Liver (tissue), 9 donors: ENCODE results near the gene MYO15A. TPM values are rescaled to one million over a fixed set of nuclear protein-coding genes. Genes with fewer than 3 reads are reported as not detected.

Experiments
- DNase-seq: peaks from one replicate; pipeline ENCODE4 v3.0.0-alpha.2; 2017; ENCODE audit warnings: low spot score
- H3K27ac ChIP-seq, 2 donors: one replicate each; pipeline ENCODE4 v1.7.0; 2013; ENCODE audit warnings: inconsistent platforms in 2 of 2, low read length in 2 of 2, control low read depth in 1 of 2, low read depth in 1 of 2, mild to moderate bottlenecking in 1 of 2
- H3K27me3 ChIP-seq, 4 donors: one replicate each; pipeline versions ENCODE4 v1.6.1 to v1.7.0; 2013; ENCODE audit warnings: low read length in 3 of 4, inconsistent platforms in 1 of 4, mild to moderate bottlenecking in 1 of 4, moderate library complexity in 1 of 4; ENCODE audit not compliant: control insufficient read depth in 4 of 4, insufficient read depth in 4 of 4
- H3K36me3 ChIP-seq, 4 donors: one replicate each; pipeline versions ENCODE4 v1.6.1 to v1.7.0; 2013; ENCODE audit warnings: low read length in 3 of 4, mild to moderate bottlenecking in 3 of 4, low read depth in 1 of 4, moderate library complexity in 1 of 4; ENCODE audit not compliant: control insufficient read depth in 4 of 4, insufficient read depth in 3 of 4
- H3K4me1 ChIP-seq, 4 donors: one replicate each; pipeline versions ENCODE4 v1.6.1 to v1.7.0; 2013; ENCODE audit warnings: low read length in 3 of 4, mild to moderate bottlenecking in 3 of 4, moderate library complexity in 1 of 4; ENCODE audit not compliant: control insufficient read depth in 4 of 4, insufficient read depth in 4 of 4
- H3K4me3 ChIP-seq, 3 donors: one replicate each; pipeline versions ENCODE4 v1.6.1 to v1.7.0; 2013; ENCODE audit warnings: low read length in 3 of 3, control low read depth in 1 of 3, low read depth in 1 of 3, mild to moderate bottlenecking in 1 of 3
- H3K9ac ChIP-seq, 2 donors: one replicate each; pipeline ENCODE4 v1.7.0; 2013; ENCODE audit warnings: low read length in 2 of 2, mild to moderate bottlenecking in 2 of 2, moderate library complexity in 2 of 2, control low read depth in 1 of 2, low read depth in 1 of 2
- H3K9me3 ChIP-seq, 4 donors: one replicate each; pipeline versions ENCODE4 v1.6.1 to v1.7.0; 2013; ENCODE audit warnings: low read length in 3 of 4; ENCODE audit not compliant: control insufficient read depth in 4 of 4
- ATF3 ChIP-seq: IDR thresholded peaks from 2 replicates; pipeline ENCODE4 v1.6.1; 2016; ENCODE audit warnings: antibody characterized with exemption
- EGR1 ChIP-seq, 2 donors: IDR thresholded peaks; 2 replicates each; pipeline ENCODE4 v1.6.1; 2016 to 2018; ENCODE audit warnings: antibody characterized with exemption in 2 of 2, low read depth in 2 of 2
- GABPA ChIP-seq, 2 donors: IDR thresholded peaks in 1 of 2; conservative IDR thresholded peaks in 1 of 2; 2 replicates each; pipeline ENCODE4 v1.6.1; 2016; ENCODE audit warnings: antibody characterized with exemption in 2 of 2, mild to moderate bottlenecking in 1 of 2, moderate library complexity in 1 of 2
- HNF4A ChIP-seq, 2 donors: conservative IDR thresholded peaks; 2 replicates each; pipeline ENCODE4 v1.6.1; 2016; ENCODE audit warnings: antibody characterized with exemption in 2 of 2, mild to moderate bottlenecking in 2 of 2
- HNF4G ChIP-seq: IDR thresholded peaks from 2 replicates; pipeline ENCODE4 v1.6.1; 2016; ENCODE audit warnings: antibody characterized with exemption
- JUND ChIP-seq, 2 donors: IDR thresholded peaks; 2 replicates each; pipeline ENCODE4 v1.6.1; 2016; ENCODE audit warnings: antibody characterized with exemption in 2 of 2
- NR2F2 ChIP-seq: IDR thresholded peaks from 2 replicates; pipeline ENCODE4 v1.6.1; 2016; ENCODE audit warnings: antibody characterized with exemption
- REST ChIP-seq: IDR thresholded peaks from 2 replicates; pipeline ENCODE4 v1.6.1; 2016; ENCODE audit warnings: antibody characterized with exemption, mild to moderate bottlenecking
- RXRA ChIP-seq, 2 donors: IDR thresholded peaks; 2 replicates each; pipeline ENCODE4 v1.6.1; 2017 to 2018; ENCODE audit warnings: antibody characterized with exemption in 2 of 2, mild to moderate bottlenecking in 1 of 2
- SP1 ChIP-seq: IDR thresholded peaks from 2 replicates; pipeline ENCODE4 v1.6.1; 2018; ENCODE audit warnings: antibody characterized with exemption, mild to moderate bottlenecking
- WGBS: extraction: QIAGEN DNeasy Blood & Tissue Kit; methylation state at CpG from one replicate; pipeline ENCODE4 v1.1.7; 2013; 5-methylcytosine and 5-hydroxymethylcytosine counted together
- polyA plus RNA-seq, 2 donors: library from polyadenylated mRNA; stranded (reverse) in 1 of 2; unstranded in 1 of 2; fragments of 200-250 nt in 1 of 2; fragments of >200 nt in 1 of 2; fragmentation: Nextera tagmentation in 1 of 2; extraction: Ambion mirVana in 1 of 2; gene quantifications; one replicate each; pipeline versions ENCODE4 v1.2.1 to v1.2.3, GENCODE V29; 2013 to 2015
- total RNA-seq, 2 donors: library from RNA; depleted of rRNA; stranded (reverse); fragments of >200 nt; gene quantifications; one replicate each; pipeline ENCODE4 v1.2.3, GENCODE V29; 2014
- donor health status: healthy.
- donor health status: healthy.
- donor health status: healthy.
- donor health status: healthy.
- donor health status: healthy.

The MYO15A gene
- total and polyA plus RNA-seq, 4 donors = 0.15 to 2.9 (median 0.97) TPM

GRCh38 chr17:18201108-18201507 lies 92.6 kb downstream of the MYO15A start:
- DNase-seq = no peak
- Histone ChIP-seq H3K9me3 (no peaks in the 10 kb centered on the region), H3K36me3 (peaks cover 5 to 44% (median 17%) of the 10 kb centered on the region in 4 donors), H3K4me3 (no peak overlapping the region), H3K27ac (no peak overlapping the region), H3K9ac (no peak overlapping the region), H3K4me1 (peaks cover 3 to 24% (median 10%) of the 10 kb centered on the region in 4 donors), H3K27me3 (no peaks in the 10 kb centered on the region)
- no peak for TF ChIP-seq ATF3
- no peak for TF ChIP-seq HNF4G
- no peak for TF ChIP-seq JUND (IDR thresholded peaks at IDR 0.05)
- TF ChIP-seq REST = no peak
- 82% methylated on average over 4 of the region's 4 CpGs for WGBS

- no peaks in the 10 kb centered on the region for H3K27me3 ChIP-seq
- H3K9ac ChIP-seq = no peak overlapping the region
- peak; percentile 73 to 75 for TF ChIP-seq RXRA (IDR thresholded peaks at IDR 0.05)
- TF ChIP-seq GABPA (IDR thresholded peaks at IDR 0.05 in 1 of 2, conservative IDR thresholded peaks at IDR 0.05 in 1 of 2) = no peak
- TF ChIP-seq HNF4A (conservative IDR thresholded peaks at IDR 0.05) = peak; percentile 37 to 69
- TF ChIP-seq JUND (IDR thresholded peaks at IDR 0.05) = peak; percentile 75 to 90
- TF ChIP-seq ATF3 = peak; percentile 29
- no peak for TF ChIP-seq EGR1 (IDR thresholded peaks at IDR 0.05; ENCODE audit: low read depth in 2 of 2)
- TF ChIP-seq HNF4G = no peak
- peaks cover 3 to 19% (median 9%) of the 10 kb centered on the region in 4 donors for H3K4me1 ChIP-seq
- peaks cover 4 to 41% (median 19%) of the 10 kb centered on the region in 4 donors for H3K36me3 ChIP-seq
- 48% methylated on average over 7 of the region's 7 CpGs for WGBS
- peak overlapping the region in 1 of 2 donors; percentile 45 for H3K27ac ChIP-seq
- H3K4me3 ChIP-seq = no peak overlapping the region
- no peaks in the 10 kb centered on the region for H3K9me3 ChIP-seq
- no peak for DNase-seq
Measured at GRCh38 chr17:18203308-18203707, 94.8 kb downstream of the MYO15A start.

- 89% methylated on average over 2 of the region's 2 CpGs for WGBS
Measured at GRCh38 chr17:18205861-18206260, 97.3 kb downstream of the MYO15A start.

More at GRCh38 chr17:18205861-18206260, 97.3 kb downstream of the MYO15A start:
- H3K9me3 ChIP-seq = no peaks in the 10 kb centered on the region
- H3K9ac ChIP-seq = no peak overlapping the region
- no peak overlapping the region for H3K4me3 ChIP-seq
- no peak for TF ChIP-seq HNF4A (conservative IDR thresholded peaks at IDR 0.05)
- TF ChIP-seq SP1 = no peak
- TF ChIP-seq NR2F2 = no peak
- H3K27ac ChIP-seq = no peak overlapping the region
- no peak for DNase-seq
- H3K27me3 ChIP-seq = no peaks in the 10 kb centered on the region
- H3K4me1 ChIP-seq = peaks cover 3 to 15% (median 5%) of the 10 kb centered on the region in 4 donors
- H3K36me3 ChIP-seq = peaks cover 6 to 61% (median 33%) of the 10 kb centered on the region in 4 donors
